NCI-H2171 treated with DMSO at 0.1 percent for 48 hours (cell line): ENCODE data around the gene SLC12A1.

ENCODE experiments used
- DNase-seq: peaks from one replicate; lab custom pipeline; 2025; lab: John Stamatoyannopoulos, UW

The SLC12A1 gene

DNA sequence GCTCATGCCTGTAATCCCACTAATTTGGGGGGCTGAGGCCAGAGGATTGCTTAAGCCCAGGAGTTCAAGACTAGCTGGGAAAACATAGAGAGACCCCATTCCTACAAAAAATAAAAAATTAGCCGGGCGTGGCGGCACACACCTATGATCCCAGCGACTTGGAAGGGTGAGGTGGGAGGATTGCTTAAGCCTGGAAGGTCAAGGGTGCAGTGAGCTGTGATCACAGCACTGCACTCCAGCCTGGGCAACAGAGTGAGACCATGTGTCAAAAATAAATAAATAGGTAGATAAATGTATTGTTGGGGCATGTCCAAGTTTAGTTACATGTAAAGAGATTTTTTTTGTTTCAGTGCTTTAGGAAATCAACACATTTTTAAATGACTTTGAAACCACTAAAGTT, 36.4 kb downstream of the SLC12A1 start:
- DNase-seq: no peak

DNA sequence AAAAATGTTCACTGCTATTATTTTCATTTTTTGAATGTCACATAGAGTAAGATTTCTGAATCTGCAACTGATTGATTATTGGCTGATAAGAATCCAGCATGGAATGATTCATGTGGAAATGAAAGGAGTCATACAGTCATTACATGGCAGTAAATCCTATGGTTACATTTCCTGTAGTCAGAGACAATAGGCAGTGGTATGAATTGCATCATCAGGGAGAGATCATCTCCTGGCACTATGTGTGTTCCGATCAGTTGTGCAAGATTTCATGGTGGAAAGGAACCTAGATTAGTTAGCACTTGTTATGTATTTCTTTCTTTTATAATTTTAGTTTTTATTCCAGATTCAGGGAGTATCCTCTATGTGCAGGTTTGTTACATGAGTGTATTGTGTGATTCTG, 38.8 kb downstream of the SLC12A1 start:
- no peak for DNase-seq

DNA sequence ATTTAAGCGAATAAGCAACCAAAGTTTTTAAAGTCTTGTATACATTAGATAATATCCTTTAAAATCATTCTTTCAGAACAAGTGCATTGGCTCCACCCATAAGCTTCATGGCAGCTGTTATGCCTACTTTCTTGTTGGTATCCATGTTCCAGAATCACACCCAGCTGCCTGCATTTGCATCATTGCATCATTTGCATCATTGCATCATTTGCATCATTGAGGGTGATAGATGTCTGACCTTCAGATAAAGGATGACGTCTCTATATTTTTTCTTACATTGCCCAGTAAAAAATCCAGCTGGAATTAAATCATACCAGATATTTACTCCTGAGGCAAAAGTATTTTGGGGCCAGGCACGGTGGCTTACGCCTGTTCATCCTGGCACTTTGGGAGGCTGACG, 42.3 kb downstream of the SLC12A1 start:
- no peak for DNase-seq

DNA sequence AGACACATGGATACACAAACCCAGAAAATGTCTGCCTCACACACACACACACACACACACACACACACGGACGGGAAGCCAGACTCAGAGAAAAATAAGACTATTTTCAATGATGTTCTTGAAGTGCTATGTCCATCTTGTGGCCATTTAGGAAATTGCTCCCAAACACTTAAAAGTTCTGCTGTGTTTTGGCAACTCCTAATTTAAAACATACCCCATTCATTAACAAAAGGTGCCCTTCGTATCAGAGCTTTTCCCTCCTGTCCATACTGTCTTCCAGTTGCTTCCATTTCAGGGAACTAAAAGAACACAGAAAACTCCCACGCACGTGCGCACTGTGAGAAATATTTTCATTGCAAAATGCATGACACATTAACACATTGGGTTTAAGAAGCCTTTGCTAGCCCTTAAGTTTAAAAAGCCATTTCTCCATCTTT, 44.6 kb downstream of the SLC12A1 start:
- DNase-seq: peak; percentile 57

DNA sequence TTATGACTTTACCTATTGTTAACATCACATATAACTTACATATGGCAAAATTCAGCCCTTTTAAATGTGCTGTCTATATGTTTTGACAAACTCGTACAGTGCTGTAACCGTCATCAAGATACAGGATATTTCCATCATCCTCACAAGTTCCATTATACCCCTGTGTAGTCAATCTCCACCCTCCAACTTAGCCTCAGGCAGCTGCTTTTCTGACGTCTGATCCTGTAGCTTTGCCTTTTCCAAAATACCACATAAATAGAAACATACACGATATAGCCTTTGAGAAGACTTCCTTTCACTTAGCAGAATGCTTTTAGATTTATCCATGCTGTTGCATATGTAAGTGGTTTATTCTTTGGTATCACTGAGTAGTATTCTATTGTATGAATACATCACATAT, 47.1 kb downstream of the SLC12A1 start:
- DNase-seq: no peak

DNA sequence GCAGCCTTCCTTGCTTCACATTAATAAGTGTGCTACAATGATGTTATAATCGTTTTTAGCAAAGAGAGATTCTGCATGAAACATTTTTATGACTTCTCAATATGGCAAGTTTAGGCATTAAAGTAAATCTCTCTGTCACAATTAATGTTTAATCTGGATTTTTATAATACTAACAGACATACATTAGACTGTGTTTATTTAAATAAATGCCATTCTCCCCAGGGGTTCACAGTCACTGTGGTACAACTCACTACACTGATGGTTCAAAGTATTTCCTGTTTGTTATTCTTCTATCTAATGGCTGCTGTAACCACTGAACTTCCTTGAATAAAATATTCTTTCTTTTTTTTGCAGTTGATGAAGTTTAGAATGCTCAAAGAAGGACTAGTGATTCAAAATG, 59.0 kb downstream of the SLC12A1 start:
- DNase-seq: no peak

DNA sequence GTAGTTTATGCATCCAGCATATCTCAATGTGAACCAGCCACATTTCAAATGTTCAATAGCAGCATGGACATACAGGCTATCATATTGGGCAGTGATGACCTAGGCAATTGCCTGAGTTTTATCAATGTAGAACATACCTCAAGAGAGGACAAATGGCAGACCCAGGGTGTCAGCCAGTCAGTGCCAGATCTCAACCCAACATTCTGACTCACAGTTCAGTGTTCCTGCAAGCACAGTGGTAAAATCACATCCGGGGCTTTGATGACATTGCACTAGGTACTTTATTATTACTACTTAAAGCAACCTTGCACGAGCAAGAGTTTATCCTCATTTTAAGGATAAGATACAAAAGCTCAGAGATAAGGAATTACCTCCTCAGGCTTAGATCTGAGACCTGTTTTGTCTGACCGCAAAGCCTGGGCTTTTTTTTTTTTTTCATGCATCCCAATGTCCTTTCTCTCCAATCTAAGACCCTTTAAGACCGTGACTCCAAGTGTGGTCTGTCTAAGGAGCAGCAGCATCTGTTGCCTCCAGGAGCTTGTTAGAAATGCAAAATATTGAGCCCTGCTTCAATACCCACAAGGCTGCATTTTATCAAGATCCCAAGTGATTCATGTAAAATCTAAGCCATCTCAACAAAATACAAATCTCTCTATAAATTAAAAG, 60.1 kb downstream of the SLC12A1 start:
- DNase-seq: no peak

DNA sequence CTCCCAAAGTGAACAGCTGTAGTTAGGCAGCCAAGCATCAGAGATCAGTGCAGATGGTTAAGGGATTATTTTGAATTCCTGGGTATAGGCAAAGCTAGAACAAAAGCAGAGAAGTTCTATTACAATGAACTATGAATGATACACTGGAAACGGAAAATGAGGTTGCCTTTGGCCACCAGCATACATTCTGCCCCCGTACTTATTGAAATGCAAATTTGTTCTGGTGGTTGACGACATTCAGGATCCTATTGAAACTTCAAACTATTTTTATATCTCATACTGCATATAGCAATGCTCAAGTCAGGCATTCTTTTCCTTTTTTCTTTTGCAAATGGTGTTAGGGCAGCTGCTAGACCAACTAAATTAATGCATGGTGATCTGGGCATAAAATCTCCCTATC, 61.7 kb downstream of the SLC12A1 start:
- DNase-seq: no peak

DNA sequence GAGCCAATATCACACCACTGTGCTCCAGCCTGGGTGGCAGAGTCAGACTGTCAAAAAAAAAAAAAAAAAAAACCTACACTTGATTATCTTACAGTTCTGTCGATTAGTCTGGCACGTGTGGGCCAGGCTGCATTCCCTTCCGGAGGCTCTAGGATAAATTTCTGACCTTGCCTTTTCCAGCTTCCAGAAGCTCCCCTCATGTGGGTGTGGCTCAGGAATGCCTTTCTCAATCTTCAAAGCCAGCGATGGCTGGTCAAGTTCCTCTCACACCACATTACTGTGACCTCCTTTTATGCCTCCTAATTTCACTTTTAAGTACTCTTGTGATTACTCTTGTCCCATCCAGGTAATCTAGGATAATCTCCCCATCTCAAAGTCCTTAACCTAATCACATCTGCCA, 66.9 kb downstream of the SLC12A1 start:
- DNase-seq: no peak

DNA sequence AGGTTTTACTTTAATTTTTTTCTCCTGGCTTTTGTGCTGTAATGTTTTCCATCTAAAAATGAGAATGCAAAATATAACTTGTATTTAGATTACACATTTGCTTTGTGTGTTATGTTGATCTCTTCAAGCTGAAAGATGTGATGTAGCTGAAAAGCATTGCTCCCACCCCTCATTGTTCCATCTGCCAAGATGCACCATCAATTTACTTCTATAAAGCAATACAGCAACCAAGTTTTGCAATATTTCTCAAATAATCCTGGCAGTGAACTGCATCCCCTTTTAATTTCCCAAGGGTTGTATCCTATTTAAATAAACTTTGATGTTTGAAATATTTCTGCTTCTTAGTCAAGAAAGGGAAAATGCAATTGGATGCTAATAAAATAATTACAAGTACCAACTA, 72.6 kb downstream of the SLC12A1 start:
- no peak for DNase-seq

DNA sequence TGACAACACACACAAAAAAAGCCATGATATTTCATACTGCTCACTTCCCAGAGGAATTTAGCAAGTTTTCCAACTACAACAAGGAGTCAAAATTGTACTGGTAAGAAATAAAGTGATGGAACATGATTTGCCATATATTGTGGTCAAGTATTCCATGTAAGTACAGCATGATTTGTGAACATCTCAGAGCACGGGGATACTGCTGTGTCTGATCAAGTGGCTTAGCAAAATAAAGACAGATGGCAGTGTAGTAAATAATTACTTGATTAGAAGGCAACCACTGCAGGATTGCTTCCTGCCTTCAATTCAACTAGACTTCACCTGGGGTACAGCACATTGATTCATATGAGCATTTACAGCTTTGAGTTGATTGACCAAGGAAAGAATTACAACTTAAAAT, 73.5 kb downstream of the SLC12A1 start:
- DNase-seq: peak; percentile 87

DNA sequence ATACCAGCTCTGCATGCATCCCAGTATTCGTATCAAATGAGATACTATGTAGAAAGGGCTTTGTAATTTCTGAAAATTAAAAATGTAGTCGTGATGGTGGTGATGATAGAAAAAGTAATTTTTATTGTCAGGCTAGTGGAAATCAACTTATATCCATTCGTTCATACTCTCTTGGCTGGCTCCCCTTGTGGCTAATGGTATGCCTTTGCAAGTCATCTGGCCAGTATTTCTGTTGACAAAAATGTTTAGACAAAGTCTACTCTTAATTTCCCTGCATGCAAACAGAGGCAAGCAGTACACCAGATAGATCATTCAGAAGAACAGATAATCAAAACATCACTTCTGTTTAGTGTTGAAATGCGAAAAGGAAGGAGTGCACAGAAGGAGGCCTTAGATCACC, 75.6 kb downstream of the SLC12A1 start:
- DNase-seq: no peak

DNA sequence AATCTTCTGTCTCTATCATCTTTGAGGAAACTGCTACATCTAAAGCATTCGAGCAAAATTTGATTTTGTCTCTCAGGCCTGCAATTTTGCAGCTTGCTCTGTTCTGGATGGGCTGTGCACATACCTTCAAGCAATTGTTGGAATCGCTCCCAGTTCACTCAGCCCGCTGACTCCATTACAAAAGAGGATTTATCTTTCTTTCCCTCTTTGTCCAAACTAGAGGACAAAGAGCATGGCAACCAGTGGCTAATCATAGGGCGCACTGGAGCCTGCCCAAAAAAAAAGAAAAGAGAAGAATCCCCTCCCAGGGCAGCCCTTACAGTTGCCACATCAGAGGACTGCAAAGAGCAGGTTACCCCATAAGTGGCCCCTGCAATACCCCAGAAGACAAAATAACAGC, 76.1 kb downstream of the SLC12A1 start:
- no peak for DNase-seq

DNA sequence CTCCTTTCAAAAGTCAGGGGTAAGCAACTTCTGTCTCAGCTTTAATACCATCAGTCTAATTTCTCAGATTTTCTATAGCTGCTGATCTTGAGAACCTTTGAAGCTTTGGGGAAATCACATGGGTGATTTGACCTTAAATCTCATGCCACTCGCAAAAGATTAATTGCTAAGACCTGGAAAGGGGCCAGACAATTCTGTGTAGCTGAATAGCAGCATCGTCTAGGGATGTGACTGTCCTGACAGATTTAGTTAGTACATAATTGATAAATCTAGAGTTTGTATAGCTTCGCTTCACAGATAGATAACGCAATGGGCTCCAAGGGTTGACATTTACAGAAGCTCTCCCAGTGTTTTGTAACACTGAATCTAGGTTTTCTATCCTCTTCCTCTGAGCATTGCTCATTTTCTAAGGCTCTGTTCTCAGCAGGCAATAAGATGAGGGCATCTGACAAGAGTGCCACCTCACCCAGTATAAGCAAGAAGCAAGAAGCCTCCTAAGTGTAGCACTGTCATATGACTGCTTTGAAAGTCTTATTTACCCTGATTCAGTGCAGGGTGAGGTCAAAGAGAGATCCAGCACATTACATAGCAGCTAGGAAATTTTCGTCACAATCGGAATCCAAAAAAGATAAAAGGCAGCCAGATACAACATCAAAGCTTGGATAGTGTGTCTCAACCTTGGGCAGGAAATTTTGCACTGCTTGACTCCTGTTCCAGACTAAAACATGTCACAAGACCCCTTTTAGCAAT, 77.5 kb downstream of the SLC12A1 start:
- DNase-seq: peak; percentile 26

DNA sequence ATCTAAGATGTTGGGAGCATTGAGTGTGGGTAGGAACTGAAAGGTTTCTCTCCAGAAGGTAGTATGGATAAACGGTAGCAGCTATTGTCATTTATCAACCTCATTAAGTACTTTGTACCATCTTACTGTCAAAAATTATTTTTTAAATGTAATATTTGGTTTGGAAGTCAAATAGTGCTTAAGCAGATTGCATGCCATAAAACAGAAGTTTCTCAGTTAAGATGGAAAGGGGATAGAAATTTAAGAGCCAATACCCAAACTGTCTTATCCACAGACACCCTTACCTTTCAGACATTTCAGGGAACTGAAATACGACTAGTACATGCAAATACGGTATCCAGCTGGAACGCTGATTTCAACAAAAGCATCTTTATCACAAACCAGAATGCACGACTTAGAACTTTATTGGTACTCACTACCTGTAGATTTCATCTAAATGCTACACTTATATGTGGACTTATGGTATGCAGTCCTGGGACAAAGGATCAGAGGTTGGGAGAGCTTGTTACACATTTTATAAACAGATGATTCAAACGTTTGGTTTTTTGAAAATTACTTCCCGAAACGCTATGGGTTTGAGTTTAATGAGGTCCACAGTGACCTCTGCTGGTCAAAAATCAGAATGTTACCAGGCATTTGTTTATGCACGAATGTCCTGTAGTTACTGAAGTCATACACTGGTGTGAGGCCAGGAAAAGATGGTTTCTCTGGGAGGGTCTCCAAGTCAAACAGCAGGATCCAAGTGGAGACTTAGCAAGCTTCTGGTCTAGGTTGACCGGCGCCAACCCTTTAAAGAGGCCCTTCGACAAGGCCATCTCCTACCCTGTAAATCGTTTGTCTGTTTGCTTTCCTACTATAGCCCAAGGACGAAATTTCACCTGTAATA, 79.5 kb downstream of the SLC12A1 start:
- peak; percentile 67 for DNase-seq

DNA sequence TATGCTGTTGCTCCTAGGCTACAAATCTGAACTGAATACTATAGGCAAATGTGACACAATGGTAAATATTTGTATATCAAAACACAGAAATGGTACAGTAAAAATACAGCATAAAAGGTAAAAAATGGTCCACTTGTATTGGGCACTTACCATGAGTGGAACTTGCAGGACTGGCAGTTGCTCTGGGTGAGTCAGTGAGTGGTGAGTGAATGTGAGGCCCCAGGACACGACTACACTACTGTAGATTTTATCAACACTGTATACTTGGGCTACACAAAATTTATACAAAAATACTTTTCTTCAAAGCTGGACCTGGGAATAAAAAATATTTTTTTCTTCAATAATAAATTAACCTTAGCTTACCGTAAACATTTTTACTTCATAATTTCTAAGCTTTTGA, 83.5 kb downstream of the SLC12A1 start:
- no peak for DNase-seq

DNA sequence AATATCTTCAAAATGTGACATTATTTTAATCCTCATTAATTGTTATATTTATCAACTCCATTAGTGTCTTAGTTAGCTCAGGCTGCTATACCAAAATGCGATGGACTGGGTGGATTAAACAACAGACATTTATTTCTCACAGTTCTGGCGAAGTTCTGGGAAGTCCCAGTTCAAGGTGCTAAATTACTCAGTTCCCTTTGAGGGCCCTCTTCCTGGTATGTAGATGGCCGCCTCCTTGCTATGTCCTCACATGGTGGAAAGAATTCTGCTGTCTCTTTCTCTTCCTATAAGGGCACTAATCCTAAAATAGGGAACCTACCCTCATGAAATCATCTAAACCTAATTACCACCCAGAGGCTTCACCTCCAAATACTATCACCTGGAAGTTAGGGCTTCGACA, 86.4 kb downstream of the SLC12A1 start:
- DNase-seq: no peak

DNA sequence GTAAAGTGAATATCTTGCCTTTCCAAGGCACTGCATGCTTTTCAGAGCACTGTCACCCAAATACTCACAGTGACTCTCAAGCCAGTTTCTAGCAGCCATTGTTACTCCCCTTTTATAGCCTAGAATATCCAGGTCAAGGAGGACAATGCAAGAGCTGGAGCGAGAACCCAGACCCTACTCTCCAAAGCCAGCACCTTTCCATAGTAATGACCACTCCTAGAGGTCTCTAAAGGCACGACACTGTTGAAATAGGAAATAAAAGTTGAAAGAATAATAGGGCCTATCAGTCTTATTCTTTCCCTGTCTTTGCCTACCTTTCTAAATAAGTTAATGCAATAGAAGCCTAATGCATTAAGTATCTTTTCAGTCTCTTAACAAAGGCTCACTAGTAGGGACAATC, 91.6 kb downstream of the SLC12A1 start:
- no peak for DNase-seq

DNA sequence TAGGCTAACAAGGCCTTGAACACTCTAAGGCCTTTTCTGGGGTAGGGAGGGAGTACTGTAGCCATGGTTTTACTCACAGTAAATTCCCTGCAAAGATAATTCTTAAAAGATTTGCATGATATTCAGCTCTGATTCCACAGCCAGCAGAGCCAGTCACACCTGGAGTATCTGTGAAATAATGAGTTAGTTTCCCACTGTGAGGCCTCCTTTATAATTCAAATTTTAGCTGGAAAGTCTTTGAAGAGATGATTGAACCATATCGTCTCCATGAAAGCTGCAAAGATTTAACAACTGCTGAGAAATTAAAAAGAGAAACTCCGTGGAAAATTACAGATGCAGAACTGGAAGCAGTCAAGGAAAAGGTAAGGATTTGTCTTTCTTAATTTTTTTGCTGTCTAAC, 92.8 kb downstream of the SLC12A1 start:
- DNase-seq: no peak

DNA sequence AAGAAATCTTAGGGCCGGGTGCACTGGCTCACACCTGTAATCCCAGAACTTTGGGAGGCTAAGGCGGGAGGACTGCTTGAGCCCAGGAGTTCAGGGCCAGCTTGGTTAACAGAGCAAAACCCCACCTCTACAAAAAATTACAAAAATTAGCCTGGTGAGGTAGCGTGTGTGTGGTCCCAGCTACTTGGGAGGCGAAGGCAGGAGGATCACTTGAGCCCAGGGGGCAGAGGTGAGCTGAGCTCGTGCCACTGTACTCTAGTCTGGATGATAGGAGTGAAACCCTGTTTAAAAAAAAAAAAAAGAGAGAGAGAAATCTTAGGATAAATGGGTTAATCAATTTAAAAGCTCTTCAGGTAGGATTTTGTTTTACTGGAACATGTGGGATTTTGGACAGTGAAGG, 93.9 kb downstream of the SLC12A1 start:
- DNase-seq: no peak

DNA sequence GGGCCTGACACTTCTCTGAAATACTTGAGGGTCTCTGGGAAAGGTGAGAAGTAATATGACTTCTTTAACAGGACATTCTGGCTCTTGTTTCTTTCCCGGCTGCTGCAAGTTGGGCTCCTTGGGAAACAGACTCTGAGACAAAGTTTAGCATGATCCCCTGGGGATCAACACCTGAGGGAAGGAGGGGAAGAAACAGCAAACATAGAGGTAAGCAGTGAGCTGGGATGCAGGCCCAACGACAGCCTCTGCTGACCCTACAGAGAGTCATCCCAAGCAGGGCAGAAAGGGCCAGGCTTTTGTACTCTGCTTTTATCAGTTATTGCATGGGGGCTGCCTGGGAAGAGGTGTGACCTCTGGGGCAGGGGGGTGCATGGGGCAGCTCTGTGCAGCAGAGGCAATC, 98.3 kb downstream of the SLC12A1 start:
- DNase-seq: no peak

DNA sequence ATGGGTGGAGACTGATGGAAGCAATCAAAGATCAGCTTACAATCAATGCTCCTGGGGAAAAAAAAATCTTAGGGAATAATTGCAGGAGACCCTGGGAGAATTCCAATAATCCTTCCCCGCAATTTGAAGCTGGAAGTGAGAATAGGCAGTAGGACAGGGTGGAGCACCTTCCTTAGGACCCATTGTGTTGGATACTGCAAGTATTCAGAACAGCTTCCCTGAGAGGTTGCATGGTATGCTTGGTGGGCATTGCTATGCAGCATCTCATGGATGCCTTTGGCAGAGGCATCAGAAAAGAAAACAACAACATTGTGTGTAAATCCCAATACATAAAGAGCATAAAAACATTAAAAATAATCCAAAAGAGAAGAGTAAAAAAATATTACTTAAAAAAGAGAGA, 100.5 kb downstream of the SLC12A1 start:
- no peak for DNase-seq

DNA sequence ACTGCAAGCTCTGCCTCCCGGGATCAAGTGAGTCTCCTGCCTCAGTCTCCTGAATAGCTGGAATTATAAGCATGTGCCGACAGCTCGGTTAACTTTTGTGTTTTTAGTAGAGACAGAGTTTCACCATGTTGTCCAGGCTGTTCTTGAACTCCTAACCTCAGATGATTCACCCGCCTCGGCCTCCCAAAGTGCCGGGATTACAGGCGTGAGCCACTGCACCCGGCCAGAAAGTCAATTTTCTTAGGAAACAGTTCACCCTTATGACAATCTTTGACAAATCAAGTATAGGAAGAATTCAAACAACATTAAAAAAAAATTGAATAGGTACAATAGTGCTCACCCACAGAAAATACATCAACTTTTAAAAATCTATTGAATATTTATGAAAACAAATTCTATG, 101.5 kb downstream of the SLC12A1 start:
- no peak for DNase-seq
